Neuronal stem cell (in vitro differentiated cells): ENCODE measurements around the gene CRYBG2.
A peak's percentile ranks its signal among the peaks of the same experiment; 100 is the strongest.

Experiments
- DNase-seq: peaks from one replicate; pipeline ENCODE4 v3.0.0-alpha.2; 2013; ENCODE audit warnings: low spot score
- H2AFZ ChIP-seq: one replicate; pipeline ENCODE4 v1.6.1; 2013; ENCODE audit warnings: mild to moderate bottlenecking, low read length, inconsistent platforms
- H2AK5ac ChIP-seq: 2 replicates; pipeline ENCODE4 v1.6.1; 2013; ENCODE audit warnings: low read depth, mild to moderate bottlenecking, inconsistent platforms, low read length, moderate library complexity, mixed read lengths
- H2BK120ac ChIP-seq: 2 replicates; pipeline ENCODE4 v1.6.1; 2013; ENCODE audit warnings: low read depth, mild to moderate bottlenecking, inconsistent platforms, low read length, moderate library complexity, mixed read lengths
- H2BK12ac ChIP-seq: one replicate; pipeline ENCODE4 v1.6.1; 2013; ENCODE audit warnings: low read length, inconsistent platforms
- H2BK15ac ChIP-seq: 2 replicates; pipeline ENCODE4 v1.6.1; 2013; ENCODE audit warnings: mild to moderate bottlenecking, low read length, inconsistent platforms, mixed read lengths
- H2BK5ac ChIP-seq: one replicate; pipeline ENCODE4 v1.6.1; 2013; ENCODE audit warnings: inconsistent platforms, mild to moderate bottlenecking, low read length, moderate library complexity
- H3K14ac ChIP-seq: one replicate; pipeline ENCODE4 v1.6.1; 2013; ENCODE audit warnings: low read length, inconsistent platforms
- H3K18ac ChIP-seq: 2 replicates; pipeline ENCODE4 v1.6.1; 2013; ENCODE audit warnings: low read length, inconsistent platforms
- H3K23ac ChIP-seq: 2 replicates; pipeline ENCODE4 v1.6.1; 2013; ENCODE audit warnings: low read depth, mild to moderate bottlenecking, mixed read lengths, low read length, inconsistent platforms; ENCODE audit not compliant: poor library complexity
- H3K27ac ChIP-seq: replicated peaks from 3 replicates; pipeline ENCODE4 v1.5.1; 2013; ENCODE audit warnings: low read length, inconsistent platforms
- H3K27me3 ChIP-seq, 3 experiments: 2 replicates each; pipeline ENCODE4 v1.6.1; 2013; ENCODE audit warnings: low read length in 3 of 3, mild to moderate bottlenecking in 2 of 3, inconsistent platforms in 1 of 3, low read depth in 1 of 3, mixed read lengths in 1 of 3, moderate library complexity in 1 of 3; ENCODE audit not compliant: control insufficient read depth in 3 of 3, insufficient read depth in 3 of 3
- H3K36me3 ChIP-seq, 2 donors: replicated peaks in 1 of 2; 2 replicates each; pipeline ENCODE4 v1.6.1; 2013; ENCODE audit warnings: low read length in 2 of 2; ENCODE audit not compliant: control insufficient read depth in 2 of 2, insufficient read depth in 2 of 2
- H3K4ac ChIP-seq: 2 replicates; pipeline ENCODE4 v1.6.1; 2013; ENCODE audit warnings: inconsistent platforms, mild to moderate bottlenecking, low read length, moderate library complexity
- H3K4me1 ChIP-seq, 2 donors: 1 replicate in 1 of 2; 2 replicates in 1 of 2; pipeline ENCODE4 v1.6.1; 2013; ENCODE audit warnings: low read length in 2 of 2, low read depth in 1 of 2; ENCODE audit not compliant: control insufficient read depth in 2 of 2, insufficient read depth in 1 of 2
- H3K4me2 ChIP-seq: one replicate; pipeline ENCODE4 v1.6.1; 2013; ENCODE audit warnings: mild to moderate bottlenecking, low read length, inconsistent platforms; ENCODE audit not compliant: insufficient read depth, poor library complexity, severe bottlenecking
- H3K4me3 ChIP-seq, 2 donors: 2 replicates each; pipeline ENCODE4 v1.5.1; 2013; ENCODE audit warnings: low read length in 2 of 2, mild to moderate bottlenecking in 2 of 2, inconsistent platforms in 1 of 2, moderate library complexity in 1 of 2
- H3K79me1 ChIP-seq: one replicate; pipeline ENCODE4 v1.6.1; 2013; ENCODE audit warnings: low read depth, mild to moderate bottlenecking, inconsistent platforms, low read length, moderate library complexity
- H3K9ac ChIP-seq: one replicate; pipeline ENCODE4 v1.6.1; 2013; ENCODE audit warnings: mild to moderate bottlenecking, low read depth, low read length, inconsistent platforms; ENCODE audit not compliant: poor library complexity
- H3K9me3 ChIP-seq, 2 donors: replicated peaks in 1 of 2; 2 replicates each; pipeline versions ENCODE3 to v1.6.1; 2013; ENCODE audit warnings: low read length in 2 of 2, mild to moderate bottlenecking in 2 of 2, inconsistent platforms in 1 of 2, low read depth in 1 of 2, mixed read lengths in 1 of 2, moderate library complexity in 1 of 2; ENCODE audit not compliant: control insufficient read depth in 2 of 2, insufficient read depth in 1 of 2
- H4K8ac ChIP-seq: one replicate; pipeline ENCODE4 v1.6.1; 2013; ENCODE audit warnings: low read depth, mild to moderate bottlenecking, inconsistent platforms, low read length, moderate library complexity
- H4K91ac ChIP-seq: one replicate; pipeline ENCODE4 v1.6.1; 2013; ENCODE audit warnings: low read length, low read depth, mild to moderate bottlenecking, inconsistent platforms; ENCODE audit not compliant: poor library complexity
- WGBS, 2 donors: extraction: QIAGEN DNeasy Blood & Tissue Kit; methylation state at CpG; one replicate each; pipeline ENCODE4 v1.1.7; 2013; ENCODE audit warnings: missing lambda C conversion rate in 2 of 2, mixed read lengths in 1 of 2; ENCODE audit not compliant: insufficient read length in 2 of 2, insufficient replicate concordance in 1 of 2; ENCODE audit errors: extremely low coverage in 2 of 2; 5-methylcytosine and 5-hydroxymethylcytosine counted together

CRYBG2 gene

DNA sequence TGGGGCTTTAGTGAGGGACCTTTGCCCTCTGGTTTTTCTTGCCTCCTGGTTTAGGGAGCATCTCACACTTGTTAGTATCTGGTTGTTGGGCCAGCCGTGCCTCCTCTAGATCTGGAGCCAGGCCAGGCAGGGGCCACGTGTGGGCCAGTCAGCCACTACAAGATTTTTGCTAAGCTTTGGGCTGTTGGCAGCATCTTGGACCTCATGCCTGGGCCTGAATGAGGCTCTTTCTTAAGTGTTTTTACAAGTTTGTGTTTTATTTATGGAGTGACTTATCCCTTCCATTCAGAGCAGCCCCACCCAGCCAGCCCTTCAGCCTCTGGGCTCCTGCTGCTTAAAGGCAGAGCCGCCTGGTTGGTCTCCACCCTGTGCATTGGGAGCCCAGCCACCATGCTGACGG, 75.6 kb downstream of the CRYBG2 start:
- Histone ChIP-seq H4K91ac (no peak overlapping the region), H3K14ac (no peak overlapping the region), H3K4me3 (no peak overlapping the region), H2AFZ (no peak overlapping the region), H3K23ac (no peak overlapping the region), H3K36me3 (peaks cover 37 to 65% of the 10 kb centered on the region in 2 donors), H3K4ac (no peak overlapping the region), H2AK5ac (no peak overlapping the region), H3K9ac (no peak overlapping the region), H2BK15ac (no peak overlapping the region), H4K8ac (no peak overlapping the region), H2BK12ac (no peak overlapping the region), H3K79me1 (peaks cover 10% of the 10 kb centered on the region), H3K18ac (no peak overlapping the region), H3K27me3 (no peaks in the 10 kb centered on the region), H3K9me3 (no peaks in the 10 kb centered on the region), H3K4me2 (no peak overlapping the region), H2BK5ac (no peak overlapping the region), H2BK120ac (no peak overlapping the region), H3K4me1 (peaks cover 26 to 27% of the 10 kb centered on the region in 2 donors), H3K27ac (no peak overlapping the region)
- DNase-seq: no peak
- WGBS, 2 donors: no CpG with 5 or more reads among the region's 4 CpGs

DNA sequence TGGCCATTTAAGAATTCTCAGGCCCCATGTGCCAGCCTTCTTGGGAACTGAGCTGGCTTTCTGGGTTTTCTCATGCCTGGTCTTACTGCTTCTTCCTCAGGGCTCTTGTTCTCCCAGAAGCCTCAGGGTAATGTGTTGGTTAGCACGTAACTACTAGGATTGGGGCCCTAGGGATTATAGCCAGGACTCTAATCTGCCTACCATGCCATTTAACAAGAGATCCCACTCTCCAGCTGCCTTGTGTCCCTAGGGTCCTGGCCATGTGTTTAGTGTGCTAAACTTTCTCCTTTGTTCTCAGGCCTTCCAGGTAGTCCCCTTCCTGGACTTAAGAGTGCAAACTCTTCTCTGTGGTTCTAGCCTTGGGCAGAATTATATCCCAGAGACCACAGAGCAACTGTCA, 76.2 kb downstream of the CRYBG2 start:
- no peak overlapping the region for H4K8ac ChIP-seq
- no peak overlapping the region for H2BK5ac ChIP-seq
- no peak overlapping the region for H2BK120ac ChIP-seq
- no peak overlapping the region for H3K14ac ChIP-seq
- H2AFZ ChIP-seq: no peak overlapping the region
- no peaks in the 10 kb centered on the region for H3K9me3 ChIP-seq
- no peak overlapping the region for H3K4ac ChIP-seq
- WGBS, 2 donors: no CpG with 5 or more reads among the region's 1 CpG
- DNase-seq: no peak
- peaks cover 8% of the 10 kb centered on the region for H3K79me1 ChIP-seq
- no peak overlapping the region for H2BK15ac ChIP-seq
- peaks cover 43 to 71% of the 10 kb centered on the region in 2 donors for H3K36me3 ChIP-seq
- H3K27ac ChIP-seq: no peak overlapping the region
- H3K4me3 ChIP-seq: no peak overlapping the region
- H3K27me3 ChIP-seq: no peaks in the 10 kb centered on the region
- no peak overlapping the region for H3K9ac ChIP-seq
- peaks cover 24 to 26% of the 10 kb centered on the region in 2 donors for H3K4me1 ChIP-seq
- no peak overlapping the region for H4K91ac ChIP-seq
- no peak overlapping the region for H2BK12ac ChIP-seq
- H3K18ac ChIP-seq: no peak overlapping the region
- H3K4me2 ChIP-seq: no peak overlapping the region
- no peak overlapping the region for H2AK5ac ChIP-seq
- H3K23ac ChIP-seq: no peak overlapping the region

- Histone ChIP-seq H2AK5ac (no peak overlapping the region), H2BK5ac (no peak overlapping the region), H4K91ac (no peak overlapping the region), H3K4me2 (no peak overlapping the region), H2BK120ac (no peak overlapping the region), H3K27me3 (no peaks in the 10 kb centered on the region), H2AFZ (no peak overlapping the region), H3K4ac (no peak overlapping the region), H2BK12ac (no peak overlapping the region), H3K36me3 (peaks cover 41 to 73% of the 10 kb centered on the region in 2 donors), H3K79me1 (peaks cover 4% of the 10 kb centered on the region), H3K4me3 (no peak overlapping the region), H3K18ac (no peak overlapping the region), H4K8ac (no peak overlapping the region), H3K23ac (no peak overlapping the region), H3K14ac (no peak overlapping the region), H3K4me1 (peaks cover 20 to 26% of the 10 kb centered on the region in 2 donors), H3K9me3 (no peaks in the 10 kb centered on the region), H2BK15ac (no peak overlapping the region), H3K27ac (no peak overlapping the region), H3K9ac (no peak overlapping the region)
- no CpG with 5 or more reads among the region's 3 CpGs for WGBS, 2 donors
- no peak for DNase-seq
These were observed 76.7 kb downstream of the CRYBG2 start for GRCh38 chr1:26277261-26277661.

- Histone ChIP-seq H3K27ac (no peak overlapping the region), H3K14ac (no peak overlapping the region), H3K4me3 (no peak overlapping the region), H3K23ac (peak overlapping the region; percentile 38), H2AK5ac (no peak overlapping the region), H3K9me3 (no peaks in the 10 kb centered on the region), H4K8ac (no peak overlapping the region), H2BK120ac (no peak overlapping the region), H3K27me3 (no peaks in the 10 kb centered on the region), H3K79me1 (peaks cover 4% of the 10 kb centered on the region), H3K4me1 (peaks cover 15 to 19% of the 10 kb centered on the region in 2 donors), H3K4ac (no peak overlapping the region), H2BK5ac (no peak overlapping the region), H3K9ac (no peak overlapping the region), H3K36me3 (peaks cover 48 to 78% of the 10 kb centered on the region in 2 donors), H2BK12ac (no peak overlapping the region), H2AFZ (no peak overlapping the region), H3K4me2 (no peak overlapping the region), H3K18ac (no peak overlapping the region), H2BK15ac (no peak overlapping the region), H4K91ac (no peak overlapping the region)
- DNase-seq: no peak
- WGBS, 2 donors: no CpG with 5 or more reads among the region's 2 CpGs
These were observed 77.5 kb downstream of the CRYBG2 start for GRCh38 chr1:26276432-26276838.
